Fibroblast of lung (primary cell): ENCODE results near the gene CARS2.

Experiments
- EZH2 ChIP-seq: IDR thresholded peaks from 2 replicates; pipeline ENCODE4 v1.5.1; 2012; ENCODE audit warnings: low read length, control low read depth, mild to moderate bottlenecking; ENCODE audit errors: missing control alignments
- TF ChIP-seq, protein P1 (sequence below), 2 donors: IDR thresholded peaks in 1 of 2; conservative IDR thresholded peaks in 1 of 2; 1 replicate in 1 of 2; 2 replicates in 1 of 2; pipeline ENCODE4 v1.5.1; 2011 to 2012; ENCODE audit warnings: low read length in 2 of 2, control low read depth in 1 of 2, inconsistent platforms in 1 of 2, low read depth in 1 of 2, mild to moderate bottlenecking in 1 of 2

DNA sequence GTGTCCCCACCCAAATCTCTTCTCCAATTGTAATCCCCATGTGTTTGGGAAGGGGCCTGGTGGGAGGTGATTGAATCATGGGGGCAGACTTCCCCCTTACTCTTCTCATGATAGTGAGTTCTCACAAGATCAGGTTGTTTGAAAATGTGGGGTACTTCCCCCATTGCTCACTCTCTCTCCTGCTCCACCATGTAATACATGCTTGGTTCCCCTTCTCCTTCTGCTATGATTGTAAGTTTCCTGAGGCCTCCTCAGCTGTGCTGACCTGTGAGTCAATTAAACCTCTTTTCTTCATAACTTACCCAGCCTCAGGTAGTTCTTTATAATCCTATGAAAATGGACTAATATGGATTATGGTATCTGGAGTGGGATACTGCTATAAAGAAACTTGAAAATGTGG, 31.6 kb upstream of the CARS2 start:
- TF ChIP-seq, protein P1, sequence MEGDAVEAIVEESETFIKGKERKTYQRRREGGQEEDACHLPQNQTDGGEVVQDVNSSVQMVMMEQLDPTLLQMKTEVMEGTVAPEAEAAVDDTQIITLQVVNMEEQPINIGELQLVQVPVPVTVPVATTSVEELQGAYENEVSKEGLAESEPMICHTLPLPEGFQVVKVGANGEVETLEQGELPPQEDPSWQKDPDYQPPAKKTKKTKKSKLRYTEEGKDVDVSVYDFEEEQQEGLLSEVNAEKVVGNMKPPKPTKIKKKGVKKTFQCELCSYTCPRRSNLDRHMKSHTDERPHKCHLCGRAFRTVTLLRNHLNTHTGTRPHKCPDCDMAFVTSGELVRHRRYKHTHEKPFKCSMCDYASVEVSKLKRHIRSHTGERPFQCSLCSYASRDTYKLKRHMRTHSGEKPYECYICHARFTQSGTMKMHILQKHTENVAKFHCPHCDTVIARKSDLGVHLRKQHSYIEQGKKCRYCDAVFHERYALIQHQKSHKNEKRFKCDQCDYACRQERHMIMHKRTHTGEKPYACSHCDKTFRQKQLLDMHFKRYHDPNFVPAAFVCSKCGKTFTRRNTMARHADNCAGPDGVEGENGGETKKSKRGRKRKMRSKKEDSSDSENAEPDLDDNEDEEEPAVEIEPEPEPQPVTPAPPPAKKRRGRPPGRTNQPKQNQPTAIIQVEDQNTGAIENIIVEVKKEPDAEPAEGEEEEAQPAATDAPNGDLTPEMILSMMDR (conservative IDR thresholded peaks at IDR 0.05 in 1 of 2, IDR thresholded peaks at IDR 0.05 in 1 of 2; ENCODE audit: low read depth in 1 of 2, low read length in 2 of 2): no peak
- TF ChIP-seq EZH2: no peak
